Sciatic nerve (tissue), 2 donors: ENCODE results near the gene ASCL4. TPM values are rescaled to one million over a fixed set of nuclear protein-coding genes. Genes with fewer than 3 reads are reported as not detected.
"Not testable (repeated sequence)": the region's sequence is repeated elsewhere in the genome, so short reads cannot be mapped to it uniquely, and the experiment has no call there.

Experiments used
- ATAC-seq: fragments of 200-7000 bp; cut with Tn5 transposase; one replicate; pipeline ENCODE4 v1.9.1; 2020; ENCODE audit warnings: mild to moderate bottlenecking, moderate library complexity
- DNase-seq: peaks from one replicate; pipeline ENCODE4 v3.0.0-alpha.2; 2020; ENCODE audit warnings: low spot score
- intact Hi-C: fragments of 100-400 bp; cut with DNase I; formaldehyde crosslinking; loops from one replicate; pipeline ENCODE4 v1.14.2; 2022
- total RNA-seq: library from RNA; stranded (reverse); fragmentation: NEBNext Ultra II Directional; extraction: Animal tissue kit (Norgen Biotek cat#: 25700); gene quantifications from one replicate; pipeline ENCODE4 v1.2.1, GENCODE V29; 2021
- donor health status: DM: no; HTN: no; CAD: no.
- donor health status: DM: no; HTN: no; CAD: no.

Gene ASCL4
- not detected for total RNA-seq

DNA sequence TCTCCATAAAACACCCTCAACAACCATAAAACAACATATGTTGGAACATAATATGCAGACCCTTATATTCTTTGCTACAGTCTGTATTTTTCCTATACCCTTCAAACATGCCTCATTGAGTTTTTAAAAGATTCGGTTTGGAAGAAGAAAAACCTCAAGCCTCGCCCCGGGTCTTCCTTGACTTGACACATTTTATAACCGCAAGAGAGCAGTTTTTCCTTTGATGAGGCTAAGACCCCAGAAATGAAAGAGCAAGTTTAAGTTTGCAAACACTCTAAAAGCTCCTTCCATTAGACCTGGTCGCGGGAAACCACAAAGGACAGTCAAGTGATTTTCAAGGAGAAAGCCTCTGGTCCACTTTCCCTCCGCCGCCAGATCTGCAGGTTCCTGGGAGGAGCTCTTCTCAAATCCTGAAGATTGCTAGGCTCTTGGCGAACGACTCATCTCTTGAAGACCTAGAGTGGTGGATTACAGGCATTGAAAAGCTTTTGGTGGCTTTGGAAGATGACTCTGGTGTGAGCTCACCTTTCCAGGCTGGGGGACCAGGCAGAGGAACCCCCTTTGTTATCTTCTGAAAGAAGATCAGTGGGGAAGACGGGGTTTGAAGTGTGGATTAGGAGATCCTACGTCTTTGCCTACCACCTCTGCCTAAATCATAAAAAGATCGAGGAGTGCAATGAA lies at the start of gene ASCL4:
TSS of gene ASCL4 (plus strand) at position 356 of the 681 bp plus-strand sequence. CDS start 515 bp downstream, outside the sequence.
- no peak for DNase-seq
- intact Hi-C loops = no loop called here
- no peak for ATAC-seq

DNA sequence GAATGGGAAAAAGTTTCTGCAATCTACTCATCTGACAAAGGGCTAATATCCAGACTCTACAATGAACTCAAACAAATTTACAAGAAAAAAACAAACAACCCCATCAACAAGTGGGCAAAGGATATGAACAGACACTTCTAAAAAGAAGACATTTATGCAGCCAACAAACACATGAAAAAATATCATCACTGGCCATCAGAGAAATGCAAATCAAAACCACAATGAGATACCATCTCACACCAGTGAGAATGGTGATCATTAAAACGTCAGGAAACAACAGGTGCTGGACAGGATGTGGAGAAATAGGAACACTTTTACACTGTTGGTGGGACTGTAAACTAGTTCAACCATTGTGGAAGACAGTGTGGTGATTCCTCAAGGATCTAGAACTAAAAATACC lies 47.2 kb upstream of the ASCL4 start:
- intact Hi-C loops, DNase-seq, ATAC-seq: not testable (repeated sequence)

- ATAC-seq, intact Hi-C loops, DNase-seq: not testable (repeated sequence)
Observed at GRCh38 chr12:107727742-107728141, 46.8 kb upstream of the ASCL4 start.

DNA sequence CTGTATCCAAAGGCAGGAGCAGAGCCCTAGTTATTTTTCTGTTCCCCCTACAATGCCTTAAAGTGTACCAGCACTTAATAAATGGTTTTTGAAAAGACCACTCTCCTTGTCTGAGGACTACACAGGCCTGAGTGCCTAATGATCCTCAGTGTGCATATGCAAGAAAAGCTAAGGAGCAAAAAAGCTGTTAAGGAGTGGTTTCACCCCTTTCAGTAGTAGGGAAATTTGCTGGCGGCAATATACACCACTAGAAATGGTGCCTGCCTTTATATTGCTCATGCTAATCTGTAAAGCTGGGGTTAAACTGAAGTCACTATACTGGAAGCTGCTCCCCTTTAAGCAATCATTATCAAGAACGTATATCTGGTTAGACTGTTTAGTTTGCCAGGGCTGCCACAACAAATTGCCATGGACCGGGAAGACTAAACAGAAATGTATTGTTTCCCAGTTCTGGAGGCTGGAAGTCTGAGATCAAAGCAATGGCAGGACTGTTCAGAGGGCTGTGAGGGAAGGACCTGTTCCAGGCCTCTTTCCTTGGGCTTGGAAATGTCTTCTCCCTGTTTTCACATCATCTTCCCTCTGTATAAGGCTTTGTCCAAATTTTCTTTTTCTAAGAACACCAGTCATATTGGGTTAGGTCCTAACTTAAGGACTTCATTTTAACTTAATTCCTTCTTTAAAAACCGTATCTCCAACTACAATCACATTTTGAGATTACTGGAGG lies 43.7 kb upstream of the ASCL4 start:
- ATAC-seq (no peak), DNase-seq (no peak)
- intact Hi-C loops = no loop called here

GRCh38 chr12:107731366-107731765 lies 43.1 kb upstream of the ASCL4 start:
- intact Hi-C loops = no loop called here
- no peak for ATAC-seq
- DNase-seq = no peak

DNA sequence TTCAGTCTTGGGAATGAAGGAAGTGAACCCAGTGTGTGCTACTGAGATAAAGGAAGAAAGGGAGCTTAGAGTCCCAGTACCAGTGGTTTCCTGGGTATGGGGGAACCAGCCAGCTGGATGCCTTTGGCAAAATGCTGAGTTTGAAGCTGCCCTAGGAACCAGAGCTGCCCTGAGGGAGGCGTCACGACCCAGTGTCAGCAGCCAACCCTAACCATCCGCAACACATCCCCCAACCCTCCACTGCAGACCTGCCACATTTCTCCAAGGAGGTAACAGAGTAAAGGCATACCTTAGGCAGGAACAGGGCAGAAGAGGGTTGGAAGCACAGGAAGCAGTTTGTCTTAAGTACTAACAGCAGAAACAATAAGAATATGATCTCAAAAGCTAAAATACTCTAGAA lies 42.1 kb upstream of the ASCL4 start:
- intact Hi-C loops = no loop called here
- ATAC-seq = no peak
- DNase-seq = no peak

DNA sequence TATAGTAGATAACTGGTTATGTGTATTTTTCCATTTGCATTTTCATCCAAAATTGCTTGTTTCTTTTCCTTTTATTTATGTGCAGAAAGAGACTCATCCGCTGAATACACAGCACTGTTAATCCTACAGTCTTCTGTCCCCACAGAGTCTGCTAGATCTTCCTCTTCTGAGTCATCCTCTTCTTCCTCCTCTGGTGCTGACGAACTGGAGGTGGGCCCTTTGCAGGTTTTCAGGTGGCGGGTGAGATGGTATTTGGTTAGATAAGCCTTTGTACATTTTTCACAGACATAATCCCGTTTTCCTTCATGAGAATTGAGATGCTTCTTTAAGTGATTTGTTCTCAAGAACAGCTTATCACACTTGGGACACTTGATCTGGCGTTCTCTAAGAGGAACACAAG lies 40.4 kb upstream of the ASCL4 start:
- intact Hi-C loops = no loop called here
- DNase-seq (no peak), ATAC-seq (no peak)

GRCh38 chr12:107735763-107736162 lies 38.7 kb upstream of the ASCL4 start:
- ATAC-seq (no peak), DNase-seq (no peak)
- intact Hi-C loops = no loop called here

GRCh38 chr12:107736914-107737313 lies 37.6 kb upstream of the ASCL4 start:
- no peak for ATAC-seq
- DNase-seq = no peak
- intact Hi-C loops = no loop called here

- no peak for ATAC-seq
- intact Hi-C loops = no loop called here
- no peak for DNase-seq
Observed at GRCh38 chr12:107748472-107748871, 26.0 kb upstream of the ASCL4 start.

DNA sequence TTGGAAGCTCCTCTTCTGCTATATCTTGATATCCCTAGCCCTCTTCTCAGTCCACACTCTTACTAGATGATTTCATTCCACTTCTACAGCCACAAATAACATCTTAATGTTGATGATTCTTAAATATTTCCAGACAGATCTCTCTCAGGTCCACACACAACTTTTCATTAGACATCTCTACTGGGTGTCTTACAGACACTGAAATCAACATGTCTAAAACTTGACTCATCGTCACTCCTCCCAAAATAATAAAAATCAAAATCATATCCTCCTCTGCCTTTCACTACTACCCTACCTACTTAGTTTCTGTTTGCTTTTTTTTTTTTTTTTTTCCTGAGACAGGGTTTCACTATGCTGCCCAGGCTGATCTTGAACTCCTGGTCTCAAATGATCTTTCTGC lies 25.4 kb upstream of the ASCL4 start:
- ATAC-seq = no peak
- no peak for DNase-seq
- intact Hi-C loops = no loop called here

DNA sequence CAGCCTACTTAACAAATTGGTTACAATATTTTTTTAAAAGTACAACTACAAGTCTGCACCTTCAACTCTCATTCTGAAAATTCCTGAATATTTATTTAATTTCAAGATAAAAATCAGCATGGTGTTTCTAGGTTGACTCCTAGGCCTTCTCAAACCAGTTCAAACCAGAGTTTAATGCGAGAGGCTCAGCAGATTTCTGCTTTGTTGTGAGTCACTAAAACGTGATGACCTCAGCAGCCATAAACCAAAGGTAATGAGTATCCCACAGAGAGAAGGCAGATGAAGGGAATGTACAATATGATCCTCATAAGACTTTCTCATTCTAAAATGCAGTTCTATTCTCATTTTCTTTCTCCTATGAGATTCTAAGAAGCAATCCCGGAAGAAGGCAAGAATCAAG lies 15.1 kb upstream of the ASCL4 start:
- DNase-seq (no peak), ATAC-seq (no peak)

DNA sequence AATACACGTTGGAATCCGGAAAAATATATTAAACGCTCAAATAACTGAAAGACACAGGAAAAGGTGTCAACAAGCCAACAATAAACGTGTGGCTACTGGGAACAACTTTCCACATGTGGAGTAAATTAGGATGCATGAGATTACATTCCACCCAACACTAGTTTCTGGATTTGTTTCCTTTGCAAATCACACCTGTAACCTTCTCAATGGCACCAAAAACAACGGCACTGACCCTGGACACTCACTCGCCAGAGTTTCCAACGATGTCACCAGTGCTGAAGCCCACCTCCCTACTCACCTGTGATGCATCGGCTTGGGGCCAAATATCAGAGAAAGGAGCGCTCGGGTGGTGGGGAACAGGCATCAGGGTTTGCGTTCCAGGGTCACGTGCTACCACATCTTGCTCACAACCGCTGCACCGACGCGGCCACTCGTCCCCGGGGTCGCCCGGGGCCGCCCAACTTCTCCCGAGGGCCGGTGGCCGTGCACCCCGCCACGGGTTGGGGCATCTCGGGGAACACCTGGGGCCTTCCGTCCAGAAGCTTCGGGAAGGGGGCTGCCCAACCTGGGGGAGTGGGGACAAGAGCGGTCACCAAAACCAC lies 14.2 kb upstream of the ASCL4 start:
- ATAC-seq (no peak), DNase-seq (peak; percentile 61)
- intact Hi-C loops = no loop called here

More for the DNA sequence above, 15.1 kb upstream of the ASCL4 start:
- intact Hi-C loops = no loop called here

DNA sequence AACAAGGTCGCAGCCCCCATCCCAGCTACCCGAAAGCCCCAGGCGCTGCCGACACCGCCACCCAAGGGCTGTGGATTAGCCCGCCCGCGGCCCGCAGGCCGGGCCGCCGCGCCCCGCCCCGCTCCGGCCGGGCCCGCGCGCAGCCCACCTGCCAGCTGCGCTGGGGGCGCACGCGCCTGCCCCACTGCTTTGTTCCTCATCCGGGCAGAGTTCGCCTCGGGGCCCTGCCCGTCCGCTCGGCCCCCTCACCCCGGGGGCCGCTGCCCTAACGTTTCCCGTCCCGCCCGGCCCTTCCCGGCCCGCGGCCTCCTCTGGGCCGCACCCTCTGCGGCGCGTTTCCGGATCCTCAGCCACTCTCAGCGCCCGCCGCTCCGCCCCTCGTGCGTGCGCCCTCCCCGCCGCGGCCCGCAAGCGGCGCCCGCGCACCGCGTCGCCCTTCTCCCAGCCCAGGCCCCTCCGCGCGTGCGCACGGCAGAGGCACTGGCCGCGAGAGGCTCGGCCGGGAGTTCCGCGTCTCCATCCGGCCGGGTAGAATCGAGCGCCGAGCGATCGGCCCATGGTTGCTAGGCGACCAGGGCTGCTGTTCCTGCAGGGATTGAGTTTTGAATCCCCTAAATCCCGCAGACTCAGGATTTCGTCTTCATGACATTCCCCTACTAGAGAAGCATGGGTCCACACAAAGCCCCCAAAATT lies 13.5 kb upstream of the ASCL4 start, which contains the start of gene PRDM4:
TSS of gene PRDM4 (minus strand) at position 329 of the 693 bp plus-strand sequence. CDS start 622 bp downstream, outside the sequence.
- intact Hi-C loops = no loop called here

DNA sequence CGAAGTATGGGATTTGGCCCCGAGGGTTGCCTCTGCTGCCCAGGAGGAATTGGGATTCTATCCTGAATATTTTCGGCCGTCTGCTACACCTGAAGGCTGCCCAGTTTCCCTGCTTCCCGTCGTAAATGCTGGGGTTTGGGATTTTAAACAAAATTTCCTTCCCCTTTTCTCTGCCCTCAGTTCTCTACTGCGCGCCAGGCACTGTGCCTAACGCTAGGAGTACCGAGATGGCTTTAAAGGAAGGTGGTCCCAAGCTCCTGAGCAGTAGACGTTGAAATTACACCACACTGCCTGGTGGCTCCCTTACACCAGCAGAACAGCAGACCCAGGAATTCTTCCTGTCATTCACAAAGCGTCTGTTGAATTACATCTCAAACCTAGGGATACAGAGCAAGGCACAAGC lies 13.0 kb upstream of the ASCL4 start:
- no peak for DNase-seq
- peak; percentile 45 for ATAC-seq
- intact Hi-C loops = no loop called here

More for the DNA sequence above, 13.5 kb upstream of the ASCL4 start, which contains the start of gene PRDM4:
- ATAC-seq (peak; percentile 99), DNase-seq (peak; percentile 94)

DNA sequence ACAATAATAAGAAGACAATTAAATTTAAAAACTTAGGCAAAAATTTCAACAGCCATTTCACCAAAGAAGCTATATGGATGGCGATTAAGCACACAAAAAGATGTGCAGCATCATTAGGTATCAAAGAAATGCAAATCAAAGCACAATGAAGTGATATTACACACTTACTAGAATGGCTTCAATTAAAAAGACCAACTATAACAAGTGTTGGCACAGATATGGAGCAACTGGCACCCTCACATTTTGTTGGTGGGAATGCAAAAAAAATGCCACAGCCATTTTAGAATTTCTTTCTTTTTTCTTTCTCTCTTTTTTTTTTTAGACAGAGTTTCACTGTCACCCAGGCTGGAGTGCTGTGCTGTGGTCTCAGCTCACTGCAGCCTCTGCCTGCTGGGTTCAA lies 11.6 kb upstream of the ASCL4 start:
- DNase-seq (no peak), ATAC-seq (no peak)
- intact Hi-C loops = no loop called here

GRCh38 chr12:107764626-107765025 lies 9.9 kb upstream of the ASCL4 start:
- intact Hi-C loops = no loop called here
- DNase-seq = no peak
- ATAC-seq = no peak

DNA sequence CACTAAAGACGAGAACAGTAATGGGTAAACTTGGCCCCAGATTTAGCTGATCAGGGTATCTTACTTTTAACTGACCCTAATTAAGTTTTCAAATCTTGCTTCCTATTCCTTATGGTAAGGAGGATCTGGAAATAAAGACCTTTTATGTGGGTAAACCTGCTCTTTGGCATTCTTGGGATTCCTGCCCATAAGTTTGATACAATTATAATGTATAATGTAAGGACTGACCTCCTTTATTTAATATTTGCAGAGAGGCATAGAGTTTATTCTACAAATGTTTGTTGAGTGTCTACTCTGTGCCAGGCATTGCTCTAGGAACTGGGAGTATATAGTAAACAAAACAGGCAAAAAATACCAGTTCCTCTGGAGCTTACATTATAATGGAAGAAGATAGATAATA lies 9.2 kb upstream of the ASCL4 start:
- DNase-seq = no peak
- no peak for ATAC-seq
- intact Hi-C loops = no loop called here

DNA sequence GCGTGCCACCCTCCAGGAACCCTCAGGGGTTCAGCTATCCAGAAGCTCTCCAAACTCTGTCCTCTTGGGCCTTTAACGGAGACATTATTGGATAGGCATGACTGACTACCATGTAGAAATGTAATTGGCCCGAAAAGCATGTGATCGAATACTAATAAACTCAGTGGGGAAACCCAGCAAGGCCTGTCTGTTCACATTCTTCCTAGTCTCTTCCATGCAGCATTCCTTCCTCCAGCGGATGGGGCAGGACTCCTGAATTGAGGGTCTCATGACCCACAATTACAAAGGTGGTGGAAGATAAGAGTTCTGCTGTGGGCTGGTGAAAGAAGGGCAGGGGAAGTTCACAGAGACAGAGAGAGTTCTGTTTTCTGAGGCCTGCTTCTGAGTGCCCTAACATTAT lies 7.0 kb upstream of the ASCL4 start:
- intact Hi-C loops = no loop called here
- DNase-seq (no peak), ATAC-seq (no peak)
